ENCODE measurements around the gene MPO. TPM values are rescaled to one million over a fixed set of nuclear protein-coding genes. Genes with fewer than 3 reads are reported as not detected.

MPO gene
- total and polyA plus RNA-seq, 4 donors: 0.14 to 221 (median 0.52) TPM

- Histone ChIP-seq H3K4me3 (ENCODE audit: low read depth in 1 of 3, low read length in 3 of 3) (no peak overlapping the region), H3K27me3 (ENCODE audit: control insufficient read depth in 4 of 4, insufficient read depth in 4 of 4, low read length in 3 of 4) (no peaks in the 10 kb centered on the region), H3K36me3 (ENCODE audit: control insufficient read depth in 4 of 4, insufficient read depth in 3 of 4, low read depth in 1 of 4, low read length in 3 of 4) (peaks cover 0 to 2% (median 0%) of the 10 kb centered on the region in 4 donors), H3K9ac (ENCODE audit: low read depth in 1 of 2, low read length in 2 of 2) (no peak overlapping the region), H3K4me1 (ENCODE audit: control insufficient read depth in 4 of 4, insufficient read depth in 4 of 4, low read length in 3 of 4) (peaks cover 2 to 16% (median 13%) of the 10 kb centered on the region in 4 donors), H3K9me3 (ENCODE audit: control insufficient read depth in 4 of 4, low read length in 3 of 4) (no peaks in the 10 kb centered on the region), H3K27ac (ENCODE audit: low read depth in 1 of 2, low read length in 2 of 2) (no peak overlapping the region)
- WGBS: 96% methylated on average over 18 of the region's 18 CpGs
- DNase-seq (ENCODE audit: low spot score): no peak
- TF ChIP-seq ZBTB33 (IDR thresholded peaks at IDR 0.05) (no peak), RXRA (IDR thresholded peaks at IDR 0.05) (no peak), RAD21 (IDR thresholded peaks at IDR 0.05) (no peak), TAF1 (conservative IDR thresholded peaks at IDR 0.05) (no peak), NR2F2 (IDR thresholded peaks at IDR 0.05) (no peak), GABPA (IDR thresholded peaks at IDR 0.05 in 1 of 2, conservative IDR thresholded peaks at IDR 0.05 in 1 of 2) (no peak), CTCF (IDR thresholded peaks at IDR 0.05; ENCODE audit: low read depth, low read length, missing input control) (no peak), HNF4A (conservative IDR thresholded peaks at IDR 0.05) (no peak), REST (IDR thresholded peaks at IDR 0.05) (no peak), SP1 (IDR thresholded peaks at IDR 0.05) (no peak), ATF3 (IDR thresholded peaks at IDR 0.05) (no peak), FOXA1 (IDR thresholded peaks at IDR 0.05) (no peak), MAX (IDR thresholded peaks at IDR 0.05) (no peak), JUND (IDR thresholded peaks at IDR 0.05) (no peak), YY1 (IDR thresholded peaks at IDR 0.05) (no peak), HNF4G (IDR thresholded peaks at IDR 0.05) (no peak)
Observed at GRCh38 chr17:58321571-58322525, 41.1 kb upstream of the MPO start.

All from liver (tissue), 9 donors.